ENCODE results near the gene EFCAB6.

- TF ChIP-seq POLR2A (IDR thresholded peaks at IDR 0.05) = no peak
- no peak for TF ChIP-seq CTCF (IDR thresholded peaks at IDR 0.05)
These were observed 280.5 kb downstream of the EFCAB6 start for GRCh38 chr22:43531651-43532050.
